HL-60/S4 treated with phorbol 12-myristate 13-acetate at 8.2 ng/mL for 4 days and 3 days (cell line): ENCODE data around the gene WDR88.

Source experiments
- in situ Hi-C: fragments of 300-500 bp; cut with MboI; formaldehyde crosslinking; loops from 2 replicates; pipeline ENCODE4 v1.15.0; 2022; ENCODE audit warnings: low sequenced_read_pairs

WDR88 gene

DNA sequence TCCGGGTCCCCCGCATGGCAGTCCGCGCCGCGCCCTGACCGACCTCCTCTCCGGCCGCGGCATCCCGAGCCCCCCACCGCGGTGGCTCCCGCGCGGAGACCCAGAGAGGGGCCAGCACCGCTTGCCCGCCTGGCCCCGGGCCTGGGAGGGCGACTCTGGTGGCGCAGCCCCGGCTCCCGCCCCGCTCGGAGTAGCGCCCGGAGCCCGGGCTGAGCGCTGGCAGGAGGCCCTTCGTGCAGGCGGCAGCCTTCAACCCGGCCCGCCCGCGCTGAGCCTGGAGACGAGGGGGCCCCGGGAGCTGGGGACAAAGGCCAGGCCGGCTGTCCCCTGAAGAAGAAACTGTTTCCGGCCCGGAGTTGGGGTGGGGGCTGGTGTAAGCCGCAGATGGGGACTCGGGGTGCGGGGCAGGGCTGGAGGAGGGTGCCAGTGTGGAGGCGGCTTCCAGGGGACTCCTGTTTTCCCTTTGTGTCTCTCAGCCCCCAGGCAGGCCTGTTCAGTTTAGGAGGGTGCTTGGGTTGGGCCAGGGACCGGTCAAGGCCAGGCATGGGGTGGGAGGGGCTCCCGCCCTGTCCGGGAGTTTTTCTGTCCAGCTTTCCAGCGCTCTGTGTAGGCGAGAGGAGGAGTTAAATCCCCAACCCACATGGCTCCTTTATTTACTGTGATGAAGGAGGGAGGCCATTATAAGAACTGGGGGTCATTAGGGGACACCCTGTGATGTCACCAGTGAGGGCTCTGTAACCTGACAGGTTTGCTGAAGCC lies 63.2 kb downstream of the WDR88 start:
- in situ Hi-C loops = no loop called here

DNA sequence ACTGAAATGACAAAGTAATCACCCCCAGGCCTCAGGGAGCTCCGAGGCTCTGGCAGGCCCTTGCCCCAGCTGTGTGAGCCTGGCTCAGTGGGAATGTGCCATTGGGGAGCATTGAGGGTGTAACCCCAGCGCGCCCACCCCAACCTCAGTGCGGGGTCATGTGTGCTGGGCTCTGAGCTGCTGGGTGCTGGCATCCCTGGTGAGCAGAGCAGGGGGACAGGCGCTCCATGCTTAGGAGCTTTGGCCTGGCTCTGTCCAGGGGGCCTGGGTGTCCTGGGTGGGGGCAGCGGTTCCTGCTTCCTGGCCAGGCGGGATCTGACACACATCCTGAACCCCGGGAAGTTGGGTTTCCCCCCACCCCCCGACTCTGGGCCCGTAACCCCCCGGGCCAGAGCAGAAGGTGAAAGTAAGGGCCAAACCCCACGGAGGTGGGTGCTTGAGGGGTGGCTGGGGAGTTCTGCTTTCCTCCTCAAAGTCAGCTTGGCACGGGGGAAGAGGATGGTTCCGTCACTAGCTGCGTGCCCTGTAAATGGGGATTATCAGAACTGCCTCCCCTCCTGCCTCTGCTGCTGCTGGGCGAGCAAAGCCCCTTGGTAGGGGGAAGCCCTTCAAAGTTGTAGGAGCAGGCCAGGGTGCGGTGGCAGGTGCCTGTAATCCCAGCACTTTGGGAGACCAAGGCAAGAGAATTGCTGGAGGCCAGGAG lies 63.9 kb downstream of the WDR88 start:
- in situ Hi-C loops = no loop called here

DNA sequence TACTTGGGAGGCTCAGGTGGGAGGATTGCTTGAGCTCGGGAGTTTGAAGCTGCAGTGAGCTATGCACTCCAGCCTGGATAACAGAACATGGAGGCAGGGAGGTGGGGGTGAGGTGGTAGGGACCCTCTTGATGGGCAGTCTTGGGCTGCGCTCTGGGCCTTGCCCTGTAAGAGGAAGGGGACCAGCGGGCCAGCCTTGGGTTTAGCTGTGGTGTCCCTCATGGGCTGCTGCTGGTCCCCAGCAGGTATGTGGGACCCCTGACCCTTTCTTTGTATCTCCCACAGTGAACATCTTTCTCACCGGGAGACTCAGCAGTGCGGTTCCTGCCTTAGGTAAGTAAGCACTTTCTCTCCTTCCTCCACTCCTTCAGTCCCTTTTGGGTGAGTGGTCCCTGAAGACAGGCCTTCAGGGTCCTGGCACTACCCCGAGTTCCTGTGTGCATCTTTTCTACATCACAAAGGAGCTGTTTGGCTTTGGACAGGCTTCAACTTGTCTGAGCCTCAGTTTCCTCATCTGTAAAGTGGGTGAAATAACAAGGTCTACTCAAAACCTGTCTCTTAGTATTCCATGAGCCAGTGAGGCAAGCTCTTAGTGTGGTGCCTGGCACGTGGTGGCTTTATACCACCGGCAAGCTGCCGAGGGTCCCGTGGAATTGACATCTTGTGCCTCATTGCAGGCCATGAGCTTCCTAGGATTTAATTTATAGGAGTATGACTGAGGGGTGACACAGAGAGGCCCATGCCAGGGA lies 64.7 kb downstream of the WDR88 start:
- in situ Hi-C loops = no loop called here

DNA sequence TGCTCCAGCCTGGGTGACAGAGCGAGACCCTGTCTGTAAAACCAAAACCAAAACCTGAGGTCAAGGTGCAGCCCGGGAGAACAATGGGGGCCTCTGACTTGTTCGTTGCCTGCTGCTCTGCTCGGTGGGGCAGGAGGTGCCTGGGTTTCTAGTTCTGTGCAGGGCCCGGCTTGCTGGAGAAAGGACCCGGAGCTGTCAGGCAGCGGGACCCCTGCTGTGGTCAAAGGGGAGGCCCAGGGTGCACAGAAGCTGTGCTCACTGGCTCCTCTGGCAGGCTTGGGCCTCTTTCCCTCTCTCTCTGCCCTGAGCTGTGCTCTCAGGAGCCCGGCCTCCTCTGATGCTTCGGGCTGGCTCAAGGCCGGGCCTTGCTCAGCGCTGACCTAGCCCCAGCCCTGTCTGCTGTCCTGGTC lies 65.7 kb downstream of the WDR88 start:
- in situ Hi-C loops = no loop called here

DNA sequence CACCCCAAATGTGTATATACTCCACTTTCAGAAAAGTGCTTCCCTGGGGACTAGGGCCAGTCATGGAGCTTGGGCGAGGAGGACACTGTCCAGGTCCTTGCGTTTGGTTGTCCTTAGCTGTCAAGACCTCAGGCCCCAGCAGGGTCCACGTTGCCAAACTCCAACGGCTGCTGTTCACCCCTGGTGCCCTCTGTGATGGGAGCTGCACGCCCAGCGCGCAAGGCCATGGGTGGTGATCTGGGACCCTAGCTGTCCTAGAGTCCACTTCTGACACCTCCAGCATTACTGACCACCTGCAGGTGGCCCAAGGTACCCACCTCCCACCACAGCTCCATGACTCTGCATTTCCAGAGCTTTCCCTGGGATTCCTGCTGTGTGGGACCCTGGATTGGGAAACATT lies 66.3 kb downstream of the WDR88 start:
- in situ Hi-C loops = no loop called here

DNA sequence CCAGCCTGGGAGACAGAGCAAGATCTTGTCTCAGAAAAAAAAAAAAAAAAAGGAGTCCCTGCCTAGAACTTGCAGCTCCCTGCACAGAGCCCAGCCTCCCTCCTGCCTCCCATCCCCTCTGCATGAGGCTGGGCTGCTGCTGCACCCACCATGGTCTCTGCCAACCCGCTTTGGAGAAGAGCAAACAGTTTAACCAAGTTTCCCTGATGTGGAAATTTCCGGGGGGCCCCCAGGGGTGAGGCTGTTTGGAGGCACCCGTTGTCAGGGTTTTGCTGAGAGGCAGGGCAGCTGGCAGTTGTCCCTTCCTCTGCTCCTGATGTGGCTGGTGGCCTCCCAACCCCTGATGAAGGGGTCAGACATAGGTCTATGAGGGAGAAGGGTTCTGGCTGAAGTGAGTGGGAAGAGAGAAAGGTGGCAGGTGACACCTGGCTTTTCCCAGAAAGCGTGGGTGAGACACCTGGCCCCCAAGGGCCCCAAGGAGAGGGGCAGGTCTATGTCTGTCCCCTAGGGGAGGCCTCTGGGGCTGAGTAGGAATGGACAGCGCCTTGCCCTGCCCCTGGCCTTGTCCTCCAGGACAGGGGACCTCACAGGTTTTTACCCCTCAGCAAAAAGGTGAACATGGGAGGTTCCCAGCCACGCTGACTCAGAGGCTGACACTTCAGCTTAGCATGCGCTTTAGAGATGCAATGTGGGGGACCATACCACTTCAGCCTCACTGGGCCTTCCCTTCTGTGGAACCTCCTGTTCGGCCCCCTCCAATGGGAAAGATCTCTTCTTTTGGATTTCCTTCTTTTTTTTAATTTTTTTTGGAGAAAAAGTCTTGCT lies 67.7 kb downstream of the WDR88 start:
- in situ Hi-C loops = no loop called here

DNA sequence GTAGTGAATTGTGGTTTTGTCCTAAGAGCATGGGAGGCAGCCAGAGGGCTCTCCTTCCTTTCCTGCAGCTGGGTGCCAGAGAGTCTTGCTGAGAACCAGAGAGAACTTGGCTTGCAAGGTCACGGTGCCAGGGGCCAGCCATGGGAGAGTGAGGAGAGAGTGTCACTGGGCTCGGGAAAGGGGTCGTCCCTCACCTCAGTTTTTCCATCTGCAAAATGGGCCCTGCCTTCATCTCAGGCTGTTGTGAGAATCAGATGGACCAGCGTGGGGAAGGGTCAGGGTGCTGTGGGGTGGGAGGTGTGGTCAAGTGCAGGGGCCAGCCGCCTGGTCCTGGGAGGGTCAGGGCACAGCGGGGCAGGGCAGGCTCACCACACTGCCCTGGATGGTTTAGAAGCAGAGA lies 69.6 kb downstream of the WDR88 start:
- in situ Hi-C loops = no loop called here

DNA sequence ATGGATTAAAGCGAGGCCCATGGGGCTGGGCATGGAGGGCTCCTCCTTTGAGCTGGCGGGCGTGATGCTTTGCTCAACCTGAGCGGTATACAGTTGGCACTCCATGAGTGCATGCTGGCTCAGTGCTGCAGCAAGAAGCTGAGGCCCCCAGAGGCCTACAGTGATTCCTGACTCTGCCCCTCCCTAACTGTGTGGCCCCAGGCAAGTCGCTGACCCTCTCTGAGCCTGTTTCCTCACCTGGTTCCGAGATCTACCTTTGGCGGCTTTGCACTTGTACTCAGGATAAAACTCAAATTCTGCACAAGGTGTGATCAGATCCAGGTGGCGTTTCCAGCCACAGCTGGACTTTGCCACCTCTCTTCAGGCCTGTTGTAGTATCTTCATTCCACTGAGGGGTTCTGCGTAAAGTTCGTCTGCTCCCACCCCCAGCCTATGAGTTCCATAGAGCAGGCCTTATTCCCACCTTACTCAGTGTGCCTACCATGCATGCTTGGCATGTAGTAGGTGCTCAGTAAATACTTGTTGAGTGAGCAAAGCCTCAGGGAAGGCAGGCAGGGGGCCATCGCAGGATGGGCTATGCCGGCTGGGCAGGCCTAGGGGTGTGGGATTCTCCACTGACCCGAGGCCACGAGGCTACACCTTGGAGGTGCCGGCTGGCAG lies 70.1 kb downstream of the WDR88 start:
- in situ Hi-C loops = no loop called here

DNA sequence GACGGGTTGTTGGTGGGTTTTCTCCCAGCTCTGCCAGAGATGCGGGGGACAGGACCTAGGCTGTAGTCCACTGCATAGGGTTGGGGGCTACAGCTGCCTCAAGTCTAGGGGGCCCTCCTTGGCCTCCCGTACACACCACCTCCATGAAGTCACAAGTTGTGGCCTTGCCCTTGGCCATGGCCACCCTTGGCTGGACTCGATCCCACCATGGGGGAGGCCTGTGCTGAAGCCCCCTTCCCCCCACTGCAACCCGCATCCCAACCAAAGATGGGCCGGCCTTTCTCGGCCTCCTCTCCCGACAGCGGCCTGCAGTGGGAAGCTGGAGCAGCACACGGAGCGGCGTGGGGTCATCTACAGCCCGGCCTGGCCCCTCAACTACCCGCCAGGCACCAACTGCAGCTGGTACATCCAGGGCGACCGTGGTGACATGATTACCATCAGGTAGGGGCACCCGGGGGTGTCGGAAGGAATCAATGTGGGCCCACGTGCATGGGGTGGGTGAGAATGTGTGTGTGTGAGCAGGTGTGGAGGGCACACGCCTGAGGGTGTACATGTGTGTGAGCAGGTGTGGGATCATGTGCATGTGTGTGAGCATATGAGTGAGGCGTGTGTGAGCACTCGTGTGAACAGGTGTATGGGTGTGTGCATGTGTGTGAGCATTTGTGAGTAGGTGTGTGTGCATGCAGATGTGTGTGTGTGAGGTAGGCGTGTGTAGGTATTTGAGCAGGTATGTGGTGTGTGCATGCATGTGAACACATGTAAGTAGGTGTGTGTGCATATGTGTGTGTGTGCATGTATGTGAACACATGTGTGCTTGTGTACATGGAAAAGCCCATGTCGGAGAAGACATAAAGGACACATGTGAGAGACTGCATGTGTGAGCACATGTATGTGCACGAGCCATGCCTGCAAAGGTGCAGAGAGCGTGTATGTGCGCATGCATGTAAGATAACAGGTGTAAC lies 70.9 kb downstream of the WDR88 start:
- in situ Hi-C loops = no loop called here

DNA sequence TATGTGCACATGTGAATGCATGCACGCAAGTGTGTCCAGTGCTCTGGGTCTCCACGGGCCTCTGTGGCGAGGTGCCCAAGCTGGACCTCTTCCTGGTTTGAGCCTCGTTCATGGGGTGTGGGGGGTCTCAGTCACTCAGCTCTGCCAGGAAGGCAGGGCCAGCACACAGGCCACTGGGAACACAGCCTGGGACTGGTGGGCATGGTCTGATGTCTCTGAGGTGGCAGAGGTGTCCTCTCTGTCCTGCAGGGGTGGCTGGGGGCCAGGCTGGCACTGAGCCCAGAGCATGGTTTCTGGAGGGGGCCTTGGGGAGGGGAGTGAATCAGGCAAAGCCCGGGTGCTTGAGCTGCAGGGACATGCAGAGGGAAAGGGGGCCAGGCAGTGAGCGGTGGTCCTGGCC lies 71.6 kb downstream of the WDR88 start:
- in situ Hi-C loops = no loop called here

DNA sequence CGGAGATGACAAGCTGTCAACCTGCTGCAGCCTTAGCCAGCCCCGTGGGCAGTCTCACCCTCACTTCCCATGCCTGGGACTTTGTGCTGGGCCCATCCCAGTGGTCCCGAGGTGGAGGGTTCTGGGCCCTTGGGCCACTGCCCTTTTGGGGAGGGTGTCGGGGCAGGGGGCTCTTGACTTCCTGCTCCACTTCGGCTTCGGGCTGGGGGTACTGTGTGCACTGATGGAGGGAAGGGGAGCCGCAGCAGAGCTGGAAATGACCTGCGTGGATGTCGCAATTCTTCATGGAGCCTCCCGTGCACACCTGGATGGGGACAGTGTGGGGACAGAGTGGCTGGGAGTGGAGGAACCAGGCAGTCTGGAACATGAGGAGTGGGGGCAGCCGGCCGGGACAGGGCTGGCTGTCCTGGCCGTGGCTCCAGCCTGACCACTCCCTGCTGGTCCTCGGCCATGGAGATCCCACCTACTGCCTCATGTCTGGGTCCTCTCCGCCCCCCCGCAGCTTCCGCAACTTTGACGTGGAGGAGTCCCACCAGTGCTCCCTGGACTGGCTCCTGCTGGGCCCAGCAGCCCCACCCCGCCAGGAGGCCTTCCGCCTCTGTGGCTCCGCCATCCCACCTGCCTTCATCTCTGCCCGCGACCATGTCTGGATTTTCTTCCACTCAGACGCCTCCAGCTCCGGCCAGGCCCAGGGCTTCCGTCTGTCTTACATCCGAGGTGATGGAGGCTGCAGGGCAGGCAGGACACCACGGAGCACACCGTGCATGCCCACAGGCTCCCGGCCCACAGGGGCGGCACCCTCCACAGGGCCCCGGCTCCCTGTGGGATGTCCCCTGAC lies 72.4 kb downstream of the WDR88 start:
- in situ Hi-C loops = no loop called here

DNA sequence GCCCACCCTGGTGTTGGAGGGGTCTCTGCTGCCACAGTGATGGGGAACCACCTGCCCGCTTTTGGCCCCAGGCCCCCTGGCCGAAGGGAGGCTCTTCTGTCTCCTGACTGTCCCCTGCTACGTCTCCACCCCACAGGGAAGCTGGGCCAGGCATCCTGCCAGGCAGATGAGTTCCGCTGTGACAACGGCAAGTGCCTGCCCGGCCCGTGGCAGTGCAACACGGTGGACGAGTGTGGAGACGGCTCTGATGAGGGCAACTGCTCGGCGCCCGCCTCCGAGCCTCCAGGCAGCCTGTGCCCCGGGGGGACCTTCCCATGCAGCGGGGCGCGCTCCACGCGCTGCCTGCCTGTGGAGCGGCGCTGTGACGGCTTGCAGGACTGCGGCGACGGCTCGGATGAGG lies 73.2 kb downstream of the WDR88 start:
- in situ Hi-C loops = no loop called here

DNA sequence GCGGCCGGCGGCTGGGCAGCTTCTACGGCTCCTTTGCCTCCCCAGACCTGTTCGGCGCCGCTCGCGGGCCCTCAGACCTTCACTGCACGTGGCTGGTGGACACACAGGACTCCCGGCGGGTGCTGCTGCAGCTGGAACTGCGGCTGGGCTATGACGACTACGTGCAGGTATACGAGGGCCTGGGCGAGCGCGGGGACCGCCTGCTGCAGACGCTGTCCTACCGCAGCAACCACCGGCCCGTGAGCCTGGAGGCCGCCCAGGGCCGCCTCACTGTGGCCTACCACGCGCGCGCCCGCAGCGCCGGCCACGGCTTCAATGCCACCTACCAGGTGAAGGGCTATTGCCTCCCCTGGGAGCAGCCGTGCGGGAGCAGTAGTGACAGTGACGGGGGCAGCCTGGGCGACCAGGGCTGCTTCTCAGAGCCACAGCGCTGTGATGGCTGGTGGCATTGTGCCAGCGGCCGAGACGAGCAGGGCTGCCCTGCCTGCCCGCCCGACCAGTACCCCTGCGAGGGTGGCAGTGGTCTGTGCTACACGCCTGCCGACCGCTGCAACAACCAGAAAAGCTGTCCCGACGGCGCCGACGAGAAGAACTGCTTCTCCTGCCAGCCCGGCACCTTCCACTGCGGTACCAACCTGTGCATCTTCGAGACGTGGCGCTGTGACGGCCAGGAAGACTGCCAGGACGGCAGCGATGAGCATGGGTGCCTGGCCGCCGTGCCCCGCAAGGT lies 73.8 kb downstream of the WDR88 start:
- in situ Hi-C loops = no loop called here

DNA sequence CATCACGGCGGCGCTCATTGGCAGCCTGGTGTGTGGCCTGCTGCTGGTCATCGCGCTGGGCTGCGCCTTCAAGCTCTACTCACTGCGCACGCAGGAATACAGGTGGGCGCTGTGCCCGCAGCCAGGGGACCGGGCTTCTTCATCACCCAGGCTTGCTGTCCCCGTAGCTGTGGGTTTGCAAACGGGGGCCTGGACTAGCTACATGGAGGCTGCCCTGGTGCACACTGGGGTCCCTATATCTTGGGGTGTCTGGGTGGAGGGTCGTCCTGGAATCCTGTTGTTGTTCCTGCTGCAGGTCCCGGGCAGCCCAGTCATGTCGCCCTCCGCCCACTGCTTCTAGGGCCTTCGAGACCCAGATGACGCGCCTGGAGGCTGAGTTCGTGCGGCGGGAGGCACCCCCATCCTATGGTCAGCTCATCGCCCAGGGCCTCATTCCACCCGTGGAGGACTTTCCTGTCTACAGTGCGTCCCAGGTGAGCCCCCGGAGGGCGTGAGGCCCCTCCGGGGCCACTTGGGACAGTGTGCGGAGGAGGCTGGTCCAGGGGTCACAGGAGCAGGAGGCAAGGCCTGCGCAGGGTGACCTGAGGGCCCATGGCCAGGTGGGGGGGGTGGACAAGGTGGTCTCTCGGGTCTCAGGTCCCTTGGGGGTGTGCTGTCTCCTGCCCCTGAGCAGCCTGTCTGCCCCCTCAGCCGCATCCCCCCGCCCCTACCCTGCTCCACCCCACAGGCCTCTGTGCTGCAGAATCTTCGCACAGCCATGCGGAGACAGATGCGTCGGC lies 74.5 kb downstream of the WDR88 start:
- in situ Hi-C loops = no loop called here

DNA sequence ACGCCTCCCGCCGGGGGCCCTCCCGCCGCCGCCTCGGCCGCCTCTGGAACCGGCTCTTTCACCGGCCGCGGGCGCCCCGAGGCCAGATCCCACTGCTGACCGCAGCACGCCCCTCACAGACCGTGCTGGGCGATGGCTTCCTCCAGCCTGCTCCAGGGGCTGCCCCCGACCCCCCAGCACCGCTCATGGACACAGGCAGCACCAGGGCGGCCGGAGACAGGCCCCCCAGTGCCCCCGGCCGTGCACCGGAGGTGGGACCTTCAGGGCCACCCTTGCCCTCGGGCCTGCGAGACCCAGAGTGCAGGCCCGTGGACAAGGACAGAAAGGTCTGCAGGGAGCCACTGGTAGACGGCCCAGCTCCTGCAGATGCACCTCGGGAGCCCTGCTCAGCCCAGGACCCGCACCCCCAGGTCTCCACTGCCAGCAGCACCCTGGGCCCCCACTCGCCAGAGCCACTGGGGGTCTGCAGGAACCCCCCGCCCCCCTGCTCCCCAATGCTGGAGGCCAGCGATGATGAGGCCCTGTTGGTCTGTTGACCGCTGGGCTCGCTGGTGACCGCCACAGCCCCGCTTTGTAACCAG lies 75.2 kb downstream of the WDR88 start:
- in situ Hi-C loops = no loop called here

DNA sequence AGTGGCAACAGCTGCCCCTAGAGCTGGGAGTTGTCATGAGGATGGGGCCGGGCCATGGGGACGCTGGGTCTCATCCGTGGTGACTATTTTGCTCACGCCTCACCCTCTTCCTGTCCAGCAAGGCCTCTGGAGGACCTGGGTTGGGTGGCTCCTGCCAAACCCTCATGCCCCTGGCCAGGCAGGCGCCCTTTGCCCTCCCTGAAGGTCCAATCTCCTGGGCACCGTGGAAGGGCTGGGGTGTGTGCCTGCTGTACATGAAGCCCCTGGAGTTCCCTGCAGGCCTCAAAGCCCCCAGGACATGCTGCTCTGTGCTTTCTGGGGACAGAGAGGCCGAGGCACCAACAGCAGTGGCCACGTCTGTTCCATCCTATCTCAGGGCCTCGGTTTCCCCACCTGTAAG lies 76.0 kb downstream of the WDR88 start:
- in situ Hi-C loops = no loop called here
